GM19035 (cell line): ENCODE data around the gene CCDC91.
A peak's percentile ranks its signal among the peaks of the same experiment; 100 is the strongest.
"Not testable (repeated sequence)": the region's sequence is repeated elsewhere in the genome, so short reads cannot be mapped to it uniquely, and the experiment has no call there.

Experiments used
- ATAC-seq: cut with Tn5 transposase; IDR thresholded peaks from one replicate; pipeline ENCODE4 v1.9.1; 2021; ENCODE audit not compliant: unreplicated experiment

Gene CCDC91

DNA sequence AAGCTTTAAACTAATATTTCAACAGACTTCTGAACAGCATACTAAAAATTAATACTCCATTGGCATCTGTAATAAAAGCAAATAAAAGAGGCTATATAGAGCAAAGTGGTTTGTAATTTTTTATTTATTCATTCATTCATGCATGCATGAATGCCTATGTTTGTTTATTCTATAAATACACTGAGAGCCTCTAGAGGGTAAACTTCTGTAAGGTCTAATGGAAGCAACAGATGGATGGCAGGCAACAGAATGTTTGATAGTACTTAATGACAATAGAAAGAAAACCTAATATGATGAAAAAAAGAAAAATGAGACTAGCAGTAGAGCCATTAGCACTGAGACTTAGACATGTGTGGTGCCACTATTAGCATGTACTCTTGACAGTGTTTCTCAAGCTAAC lies 253.1 kb downstream of the CCDC91 start:
- no peak for ATAC-seq

- ATAC-seq, result no peak
Measured at GRCh38 chr12:28446031-28446430, 255.8 kb downstream of the CCDC91 start.

- ATAC-seq, result no peak
Measured at GRCh38 chr12:28453686-28454085, 263.4 kb downstream of the CCDC91 start.

DNA sequence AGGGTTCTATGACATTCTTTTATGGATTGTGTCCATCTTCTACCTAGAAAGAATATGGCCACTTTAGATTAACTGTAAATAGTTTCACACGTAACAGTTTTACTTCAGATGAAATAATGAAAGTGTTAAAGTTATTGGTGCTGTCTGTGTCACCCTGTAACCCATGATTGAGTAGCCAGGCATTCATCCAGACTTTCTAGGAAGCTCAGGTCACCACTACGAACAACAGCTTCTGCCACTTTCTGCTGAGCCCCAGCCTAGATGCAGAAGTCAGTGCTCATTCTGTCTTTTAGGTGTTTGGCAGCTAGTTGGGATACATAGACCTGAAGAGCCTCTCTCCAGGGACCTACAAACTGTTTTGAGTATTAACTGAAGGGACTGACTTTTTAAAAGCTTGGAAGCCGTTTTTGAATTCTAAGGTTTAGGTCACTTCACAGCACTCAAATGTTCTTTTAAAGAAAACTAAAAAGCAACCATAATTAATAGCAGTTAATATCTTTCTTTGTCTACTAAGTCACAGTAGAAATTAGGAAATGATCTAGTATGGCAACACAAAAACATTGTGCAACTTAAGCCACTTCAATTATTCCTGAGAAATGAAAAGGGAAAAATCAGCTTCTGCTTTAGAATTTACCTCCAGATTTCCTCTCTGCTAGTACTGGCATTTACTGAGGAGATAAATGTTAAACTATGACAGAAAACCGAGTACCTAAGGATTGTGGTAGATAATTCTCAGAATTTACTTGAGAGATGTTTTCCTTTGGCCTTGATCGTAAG lies 266.9 kb downstream of the CCDC91 start:
- ATAC-seq, result no peak

DNA sequence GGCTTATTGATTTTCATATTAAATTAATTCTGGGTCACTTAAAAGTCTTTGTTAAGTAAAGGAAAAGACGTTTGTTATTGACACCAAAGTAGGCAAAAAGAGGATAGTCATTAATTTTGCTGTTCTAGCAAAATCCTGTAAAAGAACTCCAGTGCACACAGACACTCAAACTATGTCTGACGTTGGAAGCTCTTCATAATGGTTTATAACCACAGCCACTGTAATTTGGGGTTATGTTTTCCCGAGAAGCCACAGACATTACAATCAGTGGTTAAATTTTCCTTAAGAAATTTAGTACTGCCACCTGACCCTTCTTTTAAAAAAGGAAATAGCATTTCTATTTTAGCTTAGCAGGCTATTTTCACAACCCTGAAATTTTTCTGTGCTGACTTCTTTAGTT lies 267.5 kb downstream of the CCDC91 start:
- ATAC-seq, result no peak

- ATAC-seq, result no peak
Measured at GRCh38 chr12:28459481-28459880, 269.2 kb downstream of the CCDC91 start.

- ATAC-seq, result peak; percentile 53
Measured at GRCh38 chr12:28460420-28461130, 270.3 kb downstream of the CCDC91 start.

DNA sequence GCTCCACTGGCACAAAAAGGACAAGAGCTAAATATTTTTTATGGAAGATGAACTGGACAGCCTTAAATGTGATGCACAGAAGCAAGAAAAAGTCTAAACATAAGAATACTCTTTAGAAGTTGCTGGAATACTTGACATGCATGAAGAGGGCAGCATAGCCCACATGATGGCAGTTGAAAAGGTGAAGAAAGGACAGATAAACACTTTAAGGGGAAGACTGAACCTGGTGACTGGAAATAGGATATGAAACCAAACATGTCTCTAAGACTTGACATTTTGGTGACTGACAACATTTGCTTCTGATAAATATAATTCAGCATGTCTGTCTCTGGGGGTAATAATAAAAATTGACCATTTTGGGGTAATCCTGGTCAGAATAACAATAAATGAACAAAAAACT lies 273.1 kb downstream of the CCDC91 start:
- no peak for ATAC-seq

- not testable (repeated sequence) for ATAC-seq
Measured at GRCh38 chr12:28471762-28472161, 281.5 kb downstream of the CCDC91 start.

DNA sequence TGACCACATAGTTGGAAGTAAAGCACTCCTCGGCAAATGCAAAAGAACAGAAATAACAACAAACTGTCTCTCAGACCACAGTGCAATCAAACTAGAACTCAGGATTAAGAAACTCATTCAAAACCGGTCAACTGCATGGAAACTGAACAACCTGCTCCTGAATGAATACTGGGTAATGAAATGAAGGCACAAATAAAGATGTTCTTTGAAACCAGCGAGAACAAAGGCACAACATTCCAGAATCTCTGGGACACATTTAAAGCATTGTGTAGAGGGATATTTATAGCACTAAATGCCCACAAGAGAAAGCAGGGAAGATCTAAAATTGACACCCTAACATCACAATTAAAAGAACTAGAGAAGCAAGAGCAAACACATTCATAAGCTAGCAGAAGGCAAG lies 285.9 kb downstream of the CCDC91 start:
- ATAC-seq, result not testable (repeated sequence)

DNA sequence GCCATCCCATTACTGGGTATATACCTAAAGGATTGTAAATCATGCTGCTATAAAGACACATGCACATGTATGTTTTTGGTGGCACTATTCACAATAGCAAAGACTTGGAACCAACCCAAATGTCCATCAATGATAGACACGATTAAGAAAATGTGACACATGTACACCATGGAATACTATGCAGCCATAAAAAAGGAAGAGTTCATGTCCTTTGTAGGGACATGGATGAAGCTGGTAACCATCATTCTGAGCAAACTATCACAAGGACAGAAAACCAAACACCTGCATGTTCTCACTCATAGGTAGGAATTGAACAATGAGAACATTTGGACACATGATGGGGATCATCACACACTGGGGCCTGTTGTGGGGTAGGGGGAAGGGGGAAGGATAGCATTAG lies 288.8 kb downstream of the CCDC91 start:
- not testable (repeated sequence) for ATAC-seq

DNA sequence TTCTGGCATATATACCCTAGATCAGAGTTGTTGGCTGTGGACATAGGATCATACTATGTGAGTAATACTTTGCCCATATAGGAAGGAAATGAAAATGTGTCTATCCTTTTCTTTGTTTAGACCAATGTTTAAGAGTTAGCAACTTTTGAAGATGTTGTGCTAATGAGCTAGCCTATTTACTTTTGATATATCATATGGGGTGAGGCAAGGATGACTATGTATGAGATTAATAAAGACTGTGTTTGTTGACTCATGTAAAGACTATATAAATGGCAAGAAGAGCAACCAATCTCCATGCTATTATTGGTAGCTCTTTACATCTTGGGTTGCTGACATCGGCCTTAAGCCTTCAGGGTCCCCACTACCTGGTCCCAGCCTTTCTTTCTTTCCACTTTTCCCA lies 289.4 kb downstream of the CCDC91 start:
- ATAC-seq, result no peak

- no peak for ATAC-seq
Measured at GRCh38 chr12:28484156-28484555, 293.9 kb downstream of the CCDC91 start.

DNA sequence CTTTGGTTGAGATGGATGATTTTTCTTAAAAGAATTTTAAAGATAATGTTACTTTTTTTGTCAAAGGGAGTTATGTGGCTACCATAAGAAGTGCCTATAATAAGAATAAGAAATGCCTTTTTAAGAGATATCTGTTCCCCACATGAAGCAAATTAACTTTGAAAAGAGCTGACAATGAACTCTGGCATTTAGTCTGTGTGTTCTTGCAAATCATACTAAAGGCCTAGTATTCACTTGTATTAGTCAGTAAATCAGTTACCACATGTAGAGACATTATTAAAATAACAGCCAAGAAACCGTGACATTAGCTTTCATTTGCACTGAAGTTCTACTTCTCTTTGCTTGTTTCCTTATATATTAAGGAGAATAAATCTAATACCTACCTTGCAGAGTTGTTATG lies 296.3 kb downstream of the CCDC91 start:
- ATAC-seq, result no peak

DNA sequence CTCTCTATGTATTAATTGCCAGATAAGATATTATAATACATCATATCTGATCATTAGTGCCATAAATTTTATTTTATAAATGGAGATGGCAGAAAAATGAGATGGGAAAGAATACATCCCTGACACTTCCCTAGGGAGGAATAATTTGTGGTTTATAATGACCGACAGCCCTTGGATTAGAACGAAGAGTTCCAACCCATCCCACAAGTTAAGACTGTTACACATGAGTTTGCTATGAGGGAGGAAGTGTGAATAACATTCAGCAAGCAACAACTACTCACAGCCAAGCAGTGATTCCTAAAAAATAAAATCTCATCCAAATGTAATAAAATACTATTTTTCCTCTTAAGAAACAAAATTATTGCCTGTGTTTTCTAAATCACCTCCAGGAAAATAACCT lies 299.0 kb downstream of the CCDC91 start:
- ATAC-seq, result no peak

GRCh38 chr12:28497889-28498411 lies 307.7 kb downstream of the CCDC91 start:
- peak; percentile 94 for ATAC-seq

DNA sequence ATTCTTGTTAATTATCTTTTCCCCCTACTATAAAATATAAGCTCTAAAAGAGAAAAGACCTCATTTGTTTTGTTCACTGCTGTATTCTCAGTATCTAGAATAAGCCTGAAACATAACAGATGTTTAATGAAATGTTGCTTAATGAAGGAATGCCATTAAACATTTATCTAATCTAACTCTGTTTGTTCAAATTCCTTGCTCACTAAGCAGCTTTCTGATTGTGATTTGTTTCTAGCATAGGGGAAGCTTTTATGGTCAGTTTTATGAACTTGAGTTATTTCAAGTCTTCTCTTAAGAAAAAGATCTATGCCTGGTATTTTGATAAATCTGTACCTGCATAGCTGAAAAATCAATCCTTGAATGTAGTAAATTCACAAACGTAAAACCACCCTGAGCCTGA lies 308.6 kb downstream of the CCDC91 start:
- ATAC-seq, result no peak

GRCh38 chr12:28500373-28501024 lies 310.2 kb downstream of the CCDC91 start:
- ATAC-seq, result no peak

DNA sequence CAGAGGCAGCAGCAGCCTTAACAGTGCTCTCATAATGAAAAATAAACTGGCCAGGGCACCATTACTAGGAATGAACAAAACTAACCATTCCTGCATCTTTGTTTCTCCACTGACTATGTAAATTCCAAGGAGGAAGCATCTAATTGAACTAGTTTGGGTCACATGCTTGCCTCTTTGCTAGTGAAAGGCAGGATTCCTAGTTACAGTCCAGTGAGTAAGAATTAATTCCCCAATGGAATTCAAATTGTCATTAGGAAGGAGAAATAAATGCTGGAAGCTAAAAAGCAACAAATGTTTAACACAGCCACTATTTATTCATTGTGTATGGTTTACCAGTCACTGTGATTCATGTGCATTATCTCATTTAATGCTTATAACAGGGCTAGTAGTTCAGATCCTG lies 316.0 kb downstream of the CCDC91 start:
- ATAC-seq, result no peak

- ATAC-seq, result no peak
Measured at GRCh38 chr12:28507033-28507432, 316.8 kb downstream of the CCDC91 start.

DNA sequence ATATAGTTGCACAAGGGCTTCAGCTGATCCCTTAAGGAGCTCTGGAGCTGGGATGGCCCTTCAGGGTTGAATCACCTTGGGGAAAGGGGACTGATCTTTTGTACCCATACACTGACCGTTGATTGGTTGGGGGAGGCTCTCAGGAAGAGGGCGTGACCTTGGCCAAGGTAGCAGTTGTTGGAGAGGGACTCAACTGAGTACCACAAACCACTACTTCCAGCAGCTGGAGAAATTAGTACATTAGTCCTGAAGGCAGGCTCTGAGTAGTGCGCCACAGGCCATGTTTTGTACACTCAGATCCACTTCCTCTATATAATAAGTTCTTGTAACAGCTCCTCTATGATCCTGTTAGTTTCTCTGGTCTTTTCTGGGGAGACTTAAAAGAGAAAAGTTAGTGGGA lies 317.6 kb downstream of the CCDC91 start:
- no peak for ATAC-seq

DNA sequence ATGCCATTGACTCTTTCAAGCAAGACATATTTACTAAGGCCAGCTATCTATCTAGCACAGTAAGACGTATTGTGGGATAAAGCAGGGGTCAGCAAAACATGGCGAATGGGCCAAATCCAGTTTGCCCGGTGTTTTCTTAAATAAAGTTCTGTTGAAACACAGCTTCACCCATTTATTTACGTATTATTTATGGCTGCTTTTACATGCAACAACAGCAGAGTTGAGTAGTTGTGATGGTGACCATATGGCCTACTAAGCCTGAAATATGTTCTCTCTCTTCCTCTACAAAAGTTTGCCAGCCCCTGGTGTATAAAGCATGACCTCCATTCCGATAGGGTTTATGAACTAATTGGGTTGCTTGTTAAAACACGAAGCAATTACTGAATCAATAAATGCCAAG lies 322.1 kb downstream of the CCDC91 start:
- ATAC-seq, result no peak
